Urothelium cell line (cell line): ENCODE data around the gene WASHC2A.
"Not testable (repeated sequence)": the region's sequence is repeated elsewhere in the genome, so short reads cannot be mapped to it uniquely, and the experiment has no call there.

ENCODE experiments used
- DNase-seq: peaks from one replicate; pipeline ENCODE4 v3.0.0; 2011; ENCODE audit warnings: low spot score, mixed read lengths
- FAIRE-seq: peaks from 2 replicates; lab custom pipeline; 2011; peaks lifted over from hg19 to GRCh38; lab: Jason Lieb, UNC

Gene WASHC2A

GRCh38 chr10:50058727-50059126 is 9.0 kb upstream of the WASHC2A start:
- DNase-seq, FAIRE-seq: not testable (repeated sequence)

GRCh38 chr10:50059946-50060345 is 7.8 kb upstream of the WASHC2A start:
- DNase-seq: not testable (repeated sequence)

GRCh38 chr10:50061548-50061947 is 6.2 kb upstream of the WASHC2A start:
- not testable (repeated sequence) for FAIRE-seq, DNase-seq

More at GRCh38 chr10:50059946-50060345, 7.8 kb upstream of the WASHC2A start:
- FAIRE-seq: not testable (repeated sequence)

GRCh38 chr10:50063100-50063499 is 4.7 kb upstream of the WASHC2A start:
- no peak for FAIRE-seq
- no peak for DNase-seq

- FAIRE-seq: peak; percentile 13
These were observed 552 bp downstream of the WASHC2A start for GRCh38 chr10:50068352-50068659.

GRCh38 chr10:50075139-50075538 is 7.4 kb downstream of the WASHC2A start:
- not testable (repeated sequence) for FAIRE-seq

More at GRCh38 chr10:50068352-50068659, 552 bp downstream of the WASHC2A start:
- not testable (repeated sequence) for DNase-seq

GRCh38 chr10:50075544-50075943 is 7.8 kb downstream of the WASHC2A start:
- not testable (repeated sequence) for FAIRE-seq, DNase-seq

More at GRCh38 chr10:50075139-50075538, 7.4 kb downstream of the WASHC2A start:
- not testable (repeated sequence) for DNase-seq

GRCh38 chr10:50091304-50091703 is 23.6 kb downstream of the WASHC2A start:
- DNase-seq, FAIRE-seq: not testable (repeated sequence)

- not testable (repeated sequence) for FAIRE-seq, DNase-seq
These were observed 25.2 kb downstream of the WASHC2A start for GRCh38 chr10:50092928-50093327.

- not testable (repeated sequence) for FAIRE-seq
These were observed 26.9 kb downstream of the WASHC2A start for GRCh38 chr10:50094630-50095029.

GRCh38 chr10:50095402-50095801 is 27.6 kb downstream of the WASHC2A start:
- FAIRE-seq, DNase-seq: not testable (repeated sequence)

More at GRCh38 chr10:50094630-50095029, 26.9 kb downstream of the WASHC2A start:
- not testable (repeated sequence) for DNase-seq

- DNase-seq, FAIRE-seq: not testable (repeated sequence)
These were observed 29.0 kb downstream of the WASHC2A start for GRCh38 chr10:50096722-50097121.

GRCh38 chr10:50098645-50099044 is 30.9 kb downstream of the WASHC2A start:
- FAIRE-seq, DNase-seq: not testable (repeated sequence)

- not testable (repeated sequence) for FAIRE-seq, DNase-seq
These were observed 33.4 kb downstream of the WASHC2A start for GRCh38 chr10:50101139-50101582.

- not testable (repeated sequence) for FAIRE-seq, DNase-seq
These were observed 34.0 kb downstream of the WASHC2A start for GRCh38 chr10:50101747-50102146.

- DNase-seq, FAIRE-seq: not testable (repeated sequence)
These were observed 34.5 kb downstream of the WASHC2A start for GRCh38 chr10:50102267-50102666.

GRCh38 chr10:50108999-50109698 is 41.4 kb downstream of the WASHC2A start:
- DNase-seq, FAIRE-seq: not testable (repeated sequence)

GRCh38 chr10:50112419-50113112 is 44.8 kb downstream of the WASHC2A start:
- not testable (repeated sequence) for DNase-seq, FAIRE-seq

- not testable (repeated sequence) for FAIRE-seq, DNase-seq
These were observed 59.0 kb downstream of the WASHC2A start for GRCh38 chr10:50126765-50127164.

GRCh38 chr10:50127770-50128292 is 60.1 kb downstream of the WASHC2A start:
- FAIRE-seq: not testable (repeated sequence)

More at GRCh38 chr10:50127770-50128292, 60.1 kb downstream of the WASHC2A start:
- DNase-seq: not testable (repeated sequence)
